ENCODE results near the gene GMPS. TPM values are rescaled to one million over a fixed set of nuclear protein-coding genes. Genes with fewer than 3 reads are reported as not detected.

GMPS gene
- total and polyA plus RNA-seq, 9 of the 15 experiments (the other 6 are each of a cell fraction or from before 2014, with no cell fraction given): 73.7 to 282 (median 156) TPM

GRCh38 chr3:155890671-155891190 is 20.3 kb downstream of the GMPS start (continued):
- TF ChIP-seq TAF9B (IDR thresholded peaks at IDR 0.05; ENCODE audit: partially characterized antibody) (peak; percentile 62), CXXC5 (CRISPR knock-in tag; IDR thresholded peaks at IDR 0.05) (0 out of 2 replicates have a peak, but pooled peaks have one; percentile 8), HNRNPLL (IDR thresholded peaks at IDR 0.05; ENCODE audit: low read depth, low read length, poor library complexity, severe bottlenecking) (no peak), TCFL5 (CRISPR knock-in tag; conservative IDR thresholded peaks at IDR 0.05) (no peak), ZNF75A (CRISPR knock-in tag; IDR thresholded peaks at IDR 0.05) (no peak), MLX (CRISPR knock-in tag; conservative IDR thresholded peaks at IDR 0.05) (no peak), TAF7 (tag; IDR thresholded peaks at IDR 0.05) (no peak), GATAD2A (IDR thresholded peaks at IDR 0.05) (no peak), ZBTB2 (IDR thresholded peaks at IDR 0.05) (no peak), MGA (IDR thresholded peaks at IDR 0.05) (no peak), POLR3A (IDR thresholded peaks at IDR 0.05; ENCODE audit: borderline replicate concordance, extremely low read depth, insufficient read depth, insufficient read length) (no peak), NFRKB (IDR thresholded peaks at IDR 0.05; ENCODE audit: low read depth) (0 out of 2 replicates have a peak, but pooled peaks have one; percentile 24), PCBP2 (IDR thresholded peaks at IDR 0.05; ENCODE audit: low read depth, low read length, poor library complexity, severe bottlenecking) (no peak), RBM14 (IDR thresholded peaks at IDR 0.05; ENCODE audit: borderline replicate concordance, insufficient read depth, low read depth, low read length) (no peak), ZKSCAN8 (CRISPR knock-in tag; IDR thresholded peaks at IDR 0.05) (no peak)

Measured in K562 (cell line).